Stomach (tissue), 4 donors: ENCODE data around the gene KCNIP4.

Experiments
- POLR2A ChIP-seq, 4 donors: fragments of 450-650 bp; IDR thresholded peaks; one replicate each; pipeline ENCODE4 v1.6.1; 2016; ENCODE audit warnings: antibody characterized with exemption in 4 of 4, control low read depth in 2 of 4, mild to moderate bottlenecking in 1 of 4, moderate library complexity in 1 of 4
- TF ChIP-seq, protein P1 (sequence below), 7 experiments: fragments of 450-650 bp in 4 of 7; fragments of 200-600 bp in 3 of 7; sonication (generic) in 3 of 7; IDR thresholded peaks; one replicate each; pipeline ENCODE4 v1.5.1; 2016 to 2019; ENCODE audit warnings: antibody characterized with exemption in 7 of 7, control low read depth in 2 of 7, mild to moderate bottlenecking in 1 of 7

DNA sequence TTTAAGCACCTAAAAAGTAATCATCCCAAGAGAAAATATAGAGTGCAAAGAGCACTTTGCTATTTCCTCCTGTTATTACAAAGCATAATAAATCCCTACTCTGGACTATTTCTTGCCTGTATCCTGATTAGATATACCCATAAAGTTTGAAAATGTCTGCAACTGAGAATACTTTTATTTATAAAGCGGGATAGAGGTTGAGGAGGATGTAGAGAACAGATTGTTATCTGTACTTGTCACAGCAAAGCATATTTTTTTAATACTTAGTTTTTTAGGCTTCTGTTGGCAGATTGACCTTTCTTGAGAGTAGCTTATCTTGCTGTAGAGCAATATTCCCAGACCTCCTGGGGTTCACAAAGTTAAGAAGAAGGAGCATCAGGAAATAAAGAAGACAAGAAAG lies 396.1 kb downstream of the KCNIP4 start:
- TF ChIP-seq, protein P1, sequence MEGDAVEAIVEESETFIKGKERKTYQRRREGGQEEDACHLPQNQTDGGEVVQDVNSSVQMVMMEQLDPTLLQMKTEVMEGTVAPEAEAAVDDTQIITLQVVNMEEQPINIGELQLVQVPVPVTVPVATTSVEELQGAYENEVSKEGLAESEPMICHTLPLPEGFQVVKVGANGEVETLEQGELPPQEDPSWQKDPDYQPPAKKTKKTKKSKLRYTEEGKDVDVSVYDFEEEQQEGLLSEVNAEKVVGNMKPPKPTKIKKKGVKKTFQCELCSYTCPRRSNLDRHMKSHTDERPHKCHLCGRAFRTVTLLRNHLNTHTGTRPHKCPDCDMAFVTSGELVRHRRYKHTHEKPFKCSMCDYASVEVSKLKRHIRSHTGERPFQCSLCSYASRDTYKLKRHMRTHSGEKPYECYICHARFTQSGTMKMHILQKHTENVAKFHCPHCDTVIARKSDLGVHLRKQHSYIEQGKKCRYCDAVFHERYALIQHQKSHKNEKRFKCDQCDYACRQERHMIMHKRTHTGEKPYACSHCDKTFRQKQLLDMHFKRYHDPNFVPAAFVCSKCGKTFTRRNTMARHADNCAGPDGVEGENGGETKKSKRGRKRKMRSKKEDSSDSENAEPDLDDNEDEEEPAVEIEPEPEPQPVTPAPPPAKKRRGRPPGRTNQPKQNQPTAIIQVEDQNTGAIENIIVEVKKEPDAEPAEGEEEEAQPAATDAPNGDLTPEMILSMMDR (IDR thresholded peaks at IDR 0.05), result no peak
- no peak for TF ChIP-seq POLR2A (IDR thresholded peaks at IDR 0.05)
